Stomach (tissue), 9 donors: ENCODE results near the gene OMD. TPM values are rescaled to one million over a fixed set of nuclear protein-coding genes. Genes with fewer than 3 reads are reported as not detected.
A peak's percentile ranks its signal among the peaks of the same experiment; 100 is the strongest.

Experiments
- DNase-seq, 2 donors: peaks; one replicate each; pipeline versions ENCODE4 v3.0.0 to v3.0.0-alpha.2; 2013 to 2019
- H3K27ac ChIP-seq, 5 donors: fragments of 200-600 bp in 4 of 5; sonication (generic) in 4 of 5; one replicate each; pipeline ENCODE4 v1.5.1; 2013 to 2019; ENCODE audit warnings: mild to moderate bottlenecking in 1 of 5, moderate library complexity in 1 of 5
- H3K27me3 ChIP-seq, 3 donors: fragments of 200-600 bp; sonication (generic); one replicate each; pipeline ENCODE4 v1.5.1; 2017 to 2019; ENCODE audit warnings: mixed run types in 1 of 3
- H3K36me3 ChIP-seq, 4 donors: fragments of 200-600 bp; sonication (generic); 1 replicate in 3 of 4; 2 replicates in 1 of 4; pipeline ENCODE4 v1.5.1; 2016 to 2019
- H3K4me1 ChIP-seq, 4 donors: fragments of 200-600 bp; sonication (generic); one replicate each; pipeline ENCODE4 v1.5.1; 2016 to 2019
- H3K4me3 ChIP-seq, 4 donors: fragments of 200-600 bp; sonication (generic) in 3 of 4; one replicate each; pipeline ENCODE4 v1.5.1; 2016 to 2019; ENCODE audit warnings: mild to moderate bottlenecking in 1 of 4
- H3K9me3 ChIP-seq, 4 donors: fragments of 200-600 bp; sonication (generic); one replicate each; pipeline ENCODE4 v1.5.1; 2016 to 2019
- EP300 ChIP-seq: sonication (generic); formaldehyde crosslinking; IDR thresholded peaks from one replicate; pipeline ENCODE4 v1.6.1; 2017; ENCODE audit warnings: antibody characterized with exemption
- POLR2A ChIP-seq, 4 donors: fragments of 450-650 bp; IDR thresholded peaks; one replicate each; pipeline ENCODE4 v1.6.1; 2016; ENCODE audit warnings: antibody characterized with exemption in 4 of 4, control low read depth in 2 of 4, mild to moderate bottlenecking in 1 of 4, moderate library complexity in 1 of 4
- POLR2AphosphoS5 ChIP-seq, 3 donors: sonication (generic); formaldehyde crosslinking; IDR thresholded peaks; one replicate each; pipeline ENCODE4 v1.6.1; 2016; ENCODE audit warnings: antibody characterized with exemption in 3 of 3
- WGBS, 5 donors: extraction: QIAGEN DNeasy Blood & Tissue Kit in 3 of 5; methylation state at CpG; one replicate each; pipeline versions ENCODE4 v1.1.5 to v1.1.7; 2013 to 2018; 5-methylcytosine and 5-hydroxymethylcytosine counted together
- intact Hi-C: fragments of 100-400 bp; cut with DNase I; formaldehyde crosslinking; loops from one replicate; pipeline ENCODE4 v1.15.1; 2023; ENCODE audit warnings: low total_unique reads
- polyA plus RNA-seq, 3 donors: library from polyadenylated mRNA; stranded (reverse); fragments of 200-250 nt; gene quantifications; one replicate each; pipeline ENCODE4 v1.2.3, GENCODE V29; 2013
- total RNA-seq, 5 donors: library from RNA; depleted of rRNA; stranded (reverse); fragments of >200 nt; gene quantifications; one replicate each; pipeline versions ENCODE4 v1.1.0 to v1.2.3, GENCODE V29; 2014 to 2016
- TF ChIP-seq, protein P1 (sequence below), 7 experiments: fragments of 450-650 bp in 4 of 7; fragments of 200-600 bp in 3 of 7; sonication (generic) in 3 of 7; IDR thresholded peaks; one replicate each; pipeline ENCODE4 v1.5.1; 2016 to 2019; ENCODE audit warnings: antibody characterized with exemption in 7 of 7, control low read depth in 2 of 7, mild to moderate bottlenecking in 1 of 7
- donor health status: healthy with polysubstance abuse.
- donor health status: Bipolar disorder and iron deficiency.
- donor health status: healthy.

The OMD gene
- total and polyA plus RNA-seq, 8 donors, result 0.56 to 18.9 (median 2.9) TPM

DNA sequence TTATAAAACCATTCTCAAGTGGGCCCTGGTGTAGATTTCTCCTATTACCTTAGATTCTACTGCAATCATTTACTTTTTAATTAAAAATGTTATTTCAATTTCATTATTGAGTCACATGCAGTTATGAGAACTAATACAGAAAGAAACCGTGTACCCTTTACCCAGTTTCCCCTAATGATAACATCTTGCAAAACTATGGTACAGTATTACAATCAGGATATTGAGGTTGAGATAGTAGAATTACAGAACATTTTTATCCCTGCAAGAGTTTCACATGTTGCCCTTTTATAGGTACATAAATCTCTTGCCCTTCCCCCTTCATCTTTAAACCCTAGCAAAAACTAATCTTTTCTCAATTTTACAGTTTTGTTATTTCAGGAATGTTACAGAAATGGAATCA is 11.0 kb upstream of the OMD start:
- no peaks in the 10 kb centered on the region for H3K36me3 ChIP-seq
- 70 to 87% (median 76%) methylated on average over 1 of the region's 1 CpG for WGBS, 5 donors
- H3K27ac ChIP-seq, result no peak overlapping the region
- H3K9me3 ChIP-seq, result no peaks in the 10 kb centered on the region
- TF ChIP-seq, protein P1, sequence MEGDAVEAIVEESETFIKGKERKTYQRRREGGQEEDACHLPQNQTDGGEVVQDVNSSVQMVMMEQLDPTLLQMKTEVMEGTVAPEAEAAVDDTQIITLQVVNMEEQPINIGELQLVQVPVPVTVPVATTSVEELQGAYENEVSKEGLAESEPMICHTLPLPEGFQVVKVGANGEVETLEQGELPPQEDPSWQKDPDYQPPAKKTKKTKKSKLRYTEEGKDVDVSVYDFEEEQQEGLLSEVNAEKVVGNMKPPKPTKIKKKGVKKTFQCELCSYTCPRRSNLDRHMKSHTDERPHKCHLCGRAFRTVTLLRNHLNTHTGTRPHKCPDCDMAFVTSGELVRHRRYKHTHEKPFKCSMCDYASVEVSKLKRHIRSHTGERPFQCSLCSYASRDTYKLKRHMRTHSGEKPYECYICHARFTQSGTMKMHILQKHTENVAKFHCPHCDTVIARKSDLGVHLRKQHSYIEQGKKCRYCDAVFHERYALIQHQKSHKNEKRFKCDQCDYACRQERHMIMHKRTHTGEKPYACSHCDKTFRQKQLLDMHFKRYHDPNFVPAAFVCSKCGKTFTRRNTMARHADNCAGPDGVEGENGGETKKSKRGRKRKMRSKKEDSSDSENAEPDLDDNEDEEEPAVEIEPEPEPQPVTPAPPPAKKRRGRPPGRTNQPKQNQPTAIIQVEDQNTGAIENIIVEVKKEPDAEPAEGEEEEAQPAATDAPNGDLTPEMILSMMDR (IDR thresholded peaks at IDR 0.05), result no peak
- no peak for TF ChIP-seq EP300
- no peak for TF ChIP-seq POLR2AphosphoS5 (IDR thresholded peaks at IDR 0.05)
- no peak for DNase-seq
- H3K4me3 ChIP-seq, result no peak overlapping the region
- intact Hi-C loops, result no loop called here
- H3K27me3 ChIP-seq, result no peaks in the 10 kb centered on the region
- H3K4me1 ChIP-seq, result peaks cover 0 to 5% (median 0%) of the 10 kb centered on the region in 4 donors

- no peaks in the 10 kb centered on the region for H3K9me3 ChIP-seq
- no peak overlapping the region for H3K4me3 ChIP-seq
- no peaks in the 10 kb centered on the region for H3K27me3 ChIP-seq
- no peak for TF ChIP-seq POLR2AphosphoS5 (IDR thresholded peaks at IDR 0.05)
- TF ChIP-seq, protein P1 (IDR thresholded peaks at IDR 0.05), result no peak
- TF ChIP-seq POLR2A (IDR thresholded peaks at IDR 0.05), result no peak
- no peak for TF ChIP-seq EP300
- peak overlapping the region in 1 of 5 donors; percentile 36 for H3K27ac ChIP-seq
- H3K36me3 ChIP-seq, result no peaks in the 10 kb centered on the region
- no peak for DNase-seq
- intact Hi-C loops, result no loop called here
- 78 to 96% (median 92%) methylated on average over 5 of the region's 5 CpGs for WGBS, 5 donors
- peaks cover 0 to 5% (median 0%) of the 10 kb centered on the region in 4 donors for H3K4me1 ChIP-seq
Measured at GRCh38 chr9:92432972-92433548, 8.8 kb upstream of the OMD start.

GRCh38 chr9:92432350-92432749 is 8.1 kb upstream of the OMD start:
- Histone ChIP-seq H3K27me3 (no peaks in the 10 kb centered on the region), H3K27ac (peak overlapping the region in 1 of 5 donors; percentile 36), H3K4me3 (no peak overlapping the region), H3K4me1 (peaks cover 0 to 5% (median 0%) of the 10 kb centered on the region in 4 donors), H3K9me3 (no peaks in the 10 kb centered on the region), H3K36me3 (no peaks in the 10 kb centered on the region)
- intact Hi-C loops, result no loop called here
- TF ChIP-seq POLR2AphosphoS5 (IDR thresholded peaks at IDR 0.05), result no peak
- no peak for TF ChIP-seq POLR2A (IDR thresholded peaks at IDR 0.05)
- TF ChIP-seq EP300, result no peak
- TF ChIP-seq, protein P1 (IDR thresholded peaks at IDR 0.05), result no peak
- 67 to 87% (median 81%) methylated on average over 5 of the region's 5 CpGs for WGBS, 5 donors
- DNase-seq, result peak in 1 of 2 donors; percentile 71

GRCh38 chr9:92429836-92430235 is 5.6 kb upstream of the OMD start:
- no peaks in the 10 kb centered on the region for H3K9me3 ChIP-seq
- intact Hi-C loops, result no loop called here
- H3K4me3 ChIP-seq, result no peak overlapping the region
- H3K36me3 ChIP-seq, result no peaks in the 10 kb centered on the region
- WGBS, 5 donors, result 65 to 97% (median 91%) methylated on average over 2 of the region's 2 CpGs
- peaks cover 0 to 18% (median 8%) of the 10 kb centered on the region in 4 donors for H3K4me1 ChIP-seq
- H3K27ac ChIP-seq, result no peak overlapping the region
- no peaks in the 10 kb centered on the region for H3K27me3 ChIP-seq
- TF ChIP-seq POLR2A (IDR thresholded peaks at IDR 0.05), result no peak
- TF ChIP-seq, protein P1 (IDR thresholded peaks at IDR 0.05), result no peak
- no peak for TF ChIP-seq EP300
- TF ChIP-seq POLR2AphosphoS5 (IDR thresholded peaks at IDR 0.05), result no peak
- DNase-seq, result no peak
